GM12891 (cell line): ENCODE measurements around the gene NR1I2.

Experiments
- DNase-seq: peaks from one replicate; pipeline ENCODE4 v3.0.0; 2011; ENCODE audit warnings: low spot score; ENCODE audit not compliant: insufficient read length
- FAIRE-seq: peaks from 2 replicates; lab custom pipeline; 2011; peaks lifted over from hg19 to GRCh38; lab: Jason Lieb, UNC
- PAX5 ChIP-seq: IDR thresholded peaks from 2 replicates; pipeline ENCODE4 v1.6.1; 2011; ENCODE audit warnings: low read length, moderate library complexity, mild to moderate bottlenecking; ENCODE audit not compliant: insufficient read depth, severe bottlenecking
- POLR2A ChIP-seq: IDR thresholded peaks from 2 replicates; pipeline ENCODE4 v1.6.1; 2011; ENCODE audit warnings: low read depth, low read length, control low read depth
- POLR2AphosphoS5 ChIP-seq: IDR thresholded peaks from 2 replicates; pipeline ENCODE4 v1.6.1; 2011; ENCODE audit warnings: low read depth, low read length, control low read depth
- POU2F2 ChIP-seq: IDR thresholded peaks from 2 replicates; pipeline ENCODE4 v1.6.1; 2011; ENCODE audit warnings: low read depth, mild to moderate bottlenecking, control low read depth, low read length, moderate library complexity
- SPI1 ChIP-seq: IDR thresholded peaks from 2 replicates; pipeline ENCODE4 v1.6.1; 2011; ENCODE audit warnings: low read depth, low read length, control low read depth
- TAF1 ChIP-seq: IDR thresholded peaks from 2 replicates; pipeline ENCODE4 v1.6.1; 2011; ENCODE audit warnings: low read depth, low read length, control low read depth

The NR1I2 gene

DNA sequence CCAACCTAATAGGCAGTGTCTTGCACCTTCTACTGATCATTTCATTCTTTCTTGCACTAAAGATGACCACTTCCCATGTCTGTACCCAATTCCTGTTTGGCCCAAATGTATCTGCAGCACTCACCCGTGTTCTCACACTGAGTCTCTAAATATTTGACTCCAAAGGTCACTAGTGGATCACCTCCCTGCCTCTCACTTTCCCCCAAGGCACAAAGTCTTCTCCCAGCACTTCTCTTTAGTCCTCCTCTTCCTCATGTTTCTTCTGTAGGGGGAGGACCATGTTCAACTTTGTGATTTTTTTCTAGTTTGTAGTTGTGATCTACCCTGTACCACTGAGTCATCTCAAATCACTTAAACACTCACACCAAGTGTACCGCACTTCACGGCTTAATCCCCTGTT lies 13.9 kb downstream of the NR1I2 start:
- FAIRE-seq = no peak
- DNase-seq = no peak
- TF ChIP-seq SPI1 (no peak), POU2F2 (no peak), POLR2AphosphoS5 (no peak), TAF1 (no peak), PAX5 (no peak), POLR2A (no peak)

DNA sequence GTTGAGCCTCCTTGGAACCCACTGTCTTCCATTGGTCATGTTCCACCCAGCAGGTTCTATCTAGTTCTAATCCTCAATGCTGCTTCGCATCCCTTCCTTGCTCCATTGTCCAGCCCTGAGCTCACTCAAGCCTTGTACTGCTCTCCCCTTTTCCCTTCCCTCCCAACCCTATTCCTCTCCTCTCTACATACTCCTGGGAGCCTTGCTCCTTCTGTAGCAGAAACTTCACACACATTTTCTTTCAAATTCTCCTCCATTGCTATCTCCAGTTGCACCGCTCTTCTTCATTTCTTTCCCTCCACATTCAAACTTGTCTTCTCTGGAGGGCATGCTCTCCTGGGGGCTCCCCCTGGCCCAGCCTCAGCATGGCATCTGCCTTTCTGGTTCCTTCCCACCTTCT lies 14.5 kb downstream of the NR1I2 start:
- DNase-seq = no peak
- TF ChIP-seq PAX5 (no peak), POLR2A (no peak), POLR2AphosphoS5 (no peak), POU2F2 (no peak), SPI1 (no peak), TAF1 (no peak)
- no peak for FAIRE-seq

DNA sequence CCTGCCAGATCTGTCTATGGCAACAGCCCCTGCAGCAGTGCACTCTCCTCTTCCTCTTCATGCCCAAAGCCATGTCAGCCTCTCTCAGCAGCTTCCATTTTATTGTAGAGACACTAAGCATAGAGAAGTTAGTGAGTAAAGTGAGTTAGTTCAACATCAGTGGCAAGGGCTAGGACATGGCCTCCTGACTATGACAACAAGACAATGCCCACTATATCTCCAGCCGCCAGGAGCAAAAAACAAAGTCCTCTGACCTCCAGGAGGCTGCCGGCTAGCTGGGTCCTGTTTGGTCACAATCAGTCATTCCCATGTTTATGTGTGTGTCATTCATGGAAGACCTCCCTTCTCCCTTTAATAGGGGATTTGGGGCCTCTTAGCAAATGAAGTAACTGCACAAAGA lies 14.9 kb downstream of the NR1I2 start:
- DNase-seq (no peak), FAIRE-seq (no peak)
- TF ChIP-seq POLR2AphosphoS5 (no peak), PAX5 (no peak), POLR2A (no peak), SPI1 (no peak), POU2F2 (no peak), TAF1 (no peak)

DNA sequence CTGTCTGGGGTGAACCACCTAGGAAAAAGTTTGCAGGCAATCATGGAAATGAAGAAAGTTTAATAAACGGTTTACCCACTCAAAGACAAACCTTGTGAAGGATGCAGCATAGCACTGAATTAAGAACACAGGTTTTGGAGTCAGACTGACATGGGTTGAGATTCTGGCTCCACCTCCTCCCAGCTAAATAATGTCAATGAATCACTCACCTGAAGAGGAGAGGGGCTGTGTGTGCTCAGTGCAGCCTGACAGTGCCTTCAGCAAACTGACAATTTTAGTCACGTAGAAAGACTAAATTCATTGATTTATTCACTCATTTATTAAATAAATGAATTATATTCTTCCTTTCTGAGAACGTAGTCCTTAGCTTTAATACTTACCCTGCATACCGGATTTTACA lies 18.9 kb downstream of the NR1I2 start:
- FAIRE-seq = no peak
- no peak for DNase-seq
- no peak for TF ChIP-seq TAF1

DNA sequence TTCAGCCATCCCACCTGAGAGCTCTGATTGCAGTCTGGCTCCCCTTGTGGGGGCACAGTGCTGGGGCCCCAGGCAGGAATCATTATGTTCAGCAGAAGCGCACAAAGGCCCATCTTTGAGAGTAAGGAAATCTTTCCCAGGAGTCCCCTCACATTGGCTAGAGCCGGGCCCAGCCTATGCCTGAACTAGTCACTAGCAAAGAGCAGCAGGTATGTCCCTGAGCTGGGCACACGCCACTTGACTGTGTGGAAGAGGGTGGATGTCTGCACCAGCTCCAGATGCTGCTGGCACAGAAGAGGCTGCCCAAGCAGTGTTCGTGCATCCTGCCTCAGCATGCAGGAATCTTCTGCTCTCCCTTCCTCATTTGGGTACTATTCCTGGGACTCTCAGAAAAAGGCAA lies 26.3 kb downstream of the NR1I2 start:
- DNase-seq = no peak
- TF ChIP-seq SPI1 (no peak), POU2F2 (no peak), POLR2AphosphoS5 (no peak)
- FAIRE-seq = no peak

DNA sequence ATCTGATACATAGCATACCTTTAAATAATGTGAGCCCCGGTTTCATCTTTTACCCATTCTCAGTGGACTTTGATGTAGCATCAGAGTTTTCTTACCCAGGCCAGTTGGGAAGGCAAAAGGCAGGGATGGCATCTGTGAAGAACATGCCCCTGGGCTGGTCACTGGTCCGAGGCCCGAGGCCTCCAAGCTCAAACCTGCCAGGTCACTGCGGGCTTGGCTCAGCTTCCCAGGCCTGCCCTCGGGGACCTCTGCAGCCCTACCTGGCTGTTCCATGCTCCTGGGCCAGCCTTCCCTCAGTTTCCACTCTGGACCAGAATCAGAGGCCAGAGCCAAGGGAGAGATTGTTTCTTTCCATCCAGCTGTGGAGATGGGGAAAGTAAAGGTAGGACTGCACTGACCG lies 26.9 kb downstream of the NR1I2 start:
- TF ChIP-seq POLR2A (no peak), PAX5 (no peak), TAF1 (no peak), POU2F2 (no peak), SPI1 (no peak), POLR2AphosphoS5 (no peak)
- FAIRE-seq = no peak
- no peak for DNase-seq

DNA sequence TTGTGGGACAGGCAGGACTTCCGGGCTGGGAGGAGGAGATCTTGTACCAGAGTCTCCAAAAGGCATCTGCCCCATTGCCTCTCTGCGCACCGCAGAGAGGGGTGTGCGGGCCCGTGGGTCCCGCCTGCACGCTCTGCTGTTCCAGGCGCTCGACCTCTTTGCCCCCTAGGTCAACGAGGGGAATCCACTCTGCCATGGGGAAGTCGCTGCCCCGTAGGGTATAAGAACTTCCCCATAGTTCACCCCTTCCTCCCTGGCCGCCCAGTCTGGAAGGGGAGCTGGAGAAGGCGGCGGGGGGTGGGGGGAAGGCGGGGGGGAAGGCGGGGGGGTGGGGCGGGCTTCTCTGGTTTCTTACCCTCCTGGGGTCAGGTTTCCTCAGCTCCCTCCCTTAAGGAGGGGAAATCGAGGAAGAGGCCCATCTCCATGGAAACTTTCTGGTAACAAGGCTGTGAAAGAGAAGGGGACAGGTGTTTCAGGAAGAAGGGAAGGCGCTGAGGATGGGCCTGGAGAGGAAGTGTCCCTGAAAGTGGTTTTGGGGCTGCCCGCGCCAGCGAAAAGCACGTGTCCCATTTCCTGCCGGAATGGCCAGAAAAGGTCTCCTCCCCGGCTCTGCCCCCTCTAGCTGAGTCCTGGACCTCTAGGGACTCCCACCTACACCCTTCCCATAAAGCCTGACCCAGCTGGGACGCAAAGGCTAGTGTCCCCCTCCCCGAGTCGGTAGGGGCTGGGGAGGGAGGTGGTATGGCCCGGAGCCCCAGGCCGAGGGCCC lies 27.5 kb downstream of the NR1I2 start:
- FAIRE-seq = no peak

DNA sequence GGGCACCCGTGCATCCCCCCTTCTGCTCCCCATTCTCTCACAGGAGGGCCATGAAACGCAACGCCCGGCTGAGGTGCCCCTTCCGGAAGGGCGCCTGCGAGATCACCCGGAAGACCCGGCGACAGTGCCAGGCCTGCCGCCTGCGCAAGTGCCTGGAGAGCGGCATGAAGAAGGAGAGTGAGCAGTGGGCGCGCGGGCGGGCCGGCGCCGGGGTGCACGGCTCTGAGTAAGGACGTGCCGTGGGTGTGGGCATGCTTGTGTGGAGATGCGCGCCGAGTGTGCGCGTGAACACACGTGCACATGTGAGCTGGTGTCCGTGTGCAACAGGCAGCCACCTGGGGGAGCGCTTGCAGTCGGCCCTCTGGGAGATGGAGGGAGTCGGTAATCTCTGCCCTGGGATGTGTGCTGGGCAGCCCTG lies 28.1 kb downstream of the NR1I2 start:
- TF ChIP-seq POLR2AphosphoS5 (peak; percentile 43; the same call in 1 of the 2 replicates), TAF1 (peak; percentile 37; the same call in 1 of the 2 replicates), POLR2A (no peak; the same call in 1 of the 2 replicates)
- DNase-seq (peak; percentile 69), FAIRE-seq (peak; percentile 95)

More for the DNA sequence above, 27.5 kb downstream of the NR1I2 start:
- TF ChIP-seq POLR2AphosphoS5 (no peak), SPI1 (peak; percentile 86)
- DNase-seq = peak; percentile 52

DNA sequence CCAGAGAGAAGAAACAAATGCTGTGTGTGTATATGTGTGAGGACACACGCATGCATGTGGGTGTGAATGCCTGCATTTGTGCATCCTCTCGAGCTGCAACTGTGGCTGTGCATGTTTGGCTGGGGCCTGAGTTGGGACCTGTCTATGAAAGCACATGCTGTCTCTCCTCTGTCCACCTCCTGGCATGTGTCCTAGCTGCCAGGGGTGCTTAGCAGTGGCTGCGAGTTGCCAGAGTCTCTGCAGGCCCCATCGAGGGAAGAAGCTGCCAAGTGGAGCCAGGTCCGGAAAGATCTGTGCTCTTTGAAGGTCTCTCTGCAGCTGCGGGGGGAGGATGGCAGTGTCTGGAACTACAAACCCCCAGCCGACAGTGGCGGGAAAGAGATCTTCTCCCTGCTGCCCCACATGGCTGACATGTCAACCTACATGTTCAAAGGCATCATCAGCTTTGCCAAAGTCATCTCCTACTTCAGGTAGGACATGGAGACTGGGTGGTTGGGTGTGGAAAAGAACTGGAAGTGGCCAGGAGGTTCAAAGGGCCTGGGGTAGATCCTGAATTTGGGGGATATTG lies 30.7 kb downstream of the NR1I2 start:
- TF ChIP-seq PAX5 (no peak), POLR2A (no peak), SPI1 (no peak), TAF1 (no peak), POU2F2 (no peak), POLR2AphosphoS5 (no peak)
- FAIRE-seq (no peak), DNase-seq (no peak)

DNA sequence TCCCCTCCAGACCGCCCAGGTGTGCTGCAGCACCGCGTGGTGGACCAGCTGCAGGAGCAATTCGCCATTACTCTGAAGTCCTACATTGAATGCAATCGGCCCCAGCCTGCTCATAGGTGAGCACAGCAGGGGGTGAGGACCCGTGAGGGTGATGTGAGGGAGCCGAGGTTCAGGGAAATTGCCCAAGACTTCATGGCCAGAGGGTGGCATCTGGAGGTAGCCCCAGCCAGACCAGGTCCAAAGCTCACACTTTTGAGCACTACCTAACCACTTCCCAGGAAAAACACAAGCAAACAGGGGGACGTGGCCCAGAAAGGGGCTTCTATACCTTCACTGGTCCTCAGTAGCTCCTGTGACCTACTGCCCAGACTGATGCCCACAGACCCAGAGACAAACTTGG lies 33.8 kb downstream of the NR1I2 start:
- no peak for DNase-seq
- no peak for FAIRE-seq

DNA sequence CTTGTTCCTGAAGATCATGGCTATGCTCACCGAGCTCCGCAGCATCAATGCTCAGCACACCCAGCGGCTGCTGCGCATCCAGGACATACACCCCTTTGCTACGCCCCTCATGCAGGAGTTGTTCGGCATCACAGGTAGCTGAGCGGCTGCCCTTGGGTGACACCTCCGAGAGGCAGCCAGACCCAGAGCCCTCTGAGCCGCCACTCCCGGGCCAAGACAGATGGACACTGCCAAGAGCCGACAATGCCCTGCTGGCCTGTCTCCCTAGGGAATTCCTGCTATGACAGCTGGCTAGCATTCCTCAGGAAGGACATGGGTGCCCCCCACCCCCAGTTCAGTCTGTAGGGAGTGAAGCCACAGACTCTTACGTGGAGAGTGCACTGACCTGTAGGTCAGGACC lies 35.2 kb downstream of the NR1I2 start:
- no peak for FAIRE-seq
- TF ChIP-seq POU2F2 (no peak), SPI1 (no peak), POLR2AphosphoS5 (no peak), TAF1 (no peak), POLR2A (no peak), PAX5 (no peak)
- DNase-seq = no peak

More for the DNA sequence above, 33.8 kb downstream of the NR1I2 start:
- TF ChIP-seq POLR2A (no peak), POU2F2 (no peak), PAX5 (no peak), POLR2AphosphoS5 (no peak)
